Keratinocyte (primary cell): ENCODE results near the gene POU6F1.

ENCODE experiments used
- EZH2 ChIP-seq: IDR thresholded peaks from one replicate; pipeline ENCODE4 v1.6.1; 2012; ENCODE audit warnings: inconsistent platforms, mild to moderate bottlenecking, low read length, moderate library complexity
- TF ChIP-seq, protein P1 (sequence below), 3 experiments: IDR thresholded peaks in 1 of 3; conservative IDR thresholded peaks in 1 of 3; optimal IDR thresholded peaks in 1 of 3; 2 replicates in 2 of 3; 3 replicates in 1 of 3; pipeline versions ENCODE3 to v1.5.1; 2011; ENCODE audit warnings: low read length in 3 of 3, mild to moderate bottlenecking in 3 of 3, moderate library complexity in 2 of 3, control low read depth in 1 of 3, inconsistent platforms in 1 of 3; ENCODE audit not compliant: insufficient read depth in 2 of 3; ENCODE audit errors: extremely low read depth in 1 of 3

DNA sequence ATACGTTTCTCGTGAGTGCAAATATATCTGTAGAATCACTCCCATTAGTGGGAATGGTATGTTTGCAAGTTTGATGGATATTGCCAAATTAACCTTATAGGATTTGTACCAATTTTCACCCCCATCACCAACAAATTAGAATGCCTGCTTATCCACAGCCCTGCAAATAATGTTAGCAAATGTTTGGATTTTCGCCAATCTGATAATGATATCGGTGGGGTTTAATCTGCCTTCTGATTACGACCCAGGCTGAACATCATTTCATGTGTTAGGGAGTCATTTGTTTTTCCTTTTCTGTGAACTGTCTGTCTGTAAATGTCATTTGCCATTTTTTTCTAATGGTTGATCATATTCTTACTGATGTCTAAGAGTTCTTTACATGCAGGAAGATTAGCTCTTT, 16.7 kb upstream of the POU6F1 start:
- TF ChIP-seq, protein P1, sequence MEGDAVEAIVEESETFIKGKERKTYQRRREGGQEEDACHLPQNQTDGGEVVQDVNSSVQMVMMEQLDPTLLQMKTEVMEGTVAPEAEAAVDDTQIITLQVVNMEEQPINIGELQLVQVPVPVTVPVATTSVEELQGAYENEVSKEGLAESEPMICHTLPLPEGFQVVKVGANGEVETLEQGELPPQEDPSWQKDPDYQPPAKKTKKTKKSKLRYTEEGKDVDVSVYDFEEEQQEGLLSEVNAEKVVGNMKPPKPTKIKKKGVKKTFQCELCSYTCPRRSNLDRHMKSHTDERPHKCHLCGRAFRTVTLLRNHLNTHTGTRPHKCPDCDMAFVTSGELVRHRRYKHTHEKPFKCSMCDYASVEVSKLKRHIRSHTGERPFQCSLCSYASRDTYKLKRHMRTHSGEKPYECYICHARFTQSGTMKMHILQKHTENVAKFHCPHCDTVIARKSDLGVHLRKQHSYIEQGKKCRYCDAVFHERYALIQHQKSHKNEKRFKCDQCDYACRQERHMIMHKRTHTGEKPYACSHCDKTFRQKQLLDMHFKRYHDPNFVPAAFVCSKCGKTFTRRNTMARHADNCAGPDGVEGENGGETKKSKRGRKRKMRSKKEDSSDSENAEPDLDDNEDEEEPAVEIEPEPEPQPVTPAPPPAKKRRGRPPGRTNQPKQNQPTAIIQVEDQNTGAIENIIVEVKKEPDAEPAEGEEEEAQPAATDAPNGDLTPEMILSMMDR (optimal IDR thresholded peaks at IDR 0.05 in 1 of 3, IDR thresholded peaks at IDR 0.05 in 1 of 3, conservative IDR thresholded peaks at IDR 0.05 in 1 of 3; ENCODE audit: extremely low read depth in 1 of 3, insufficient read depth in 2 of 3, low read length in 3 of 3): no peak
- no peak for TF ChIP-seq EZH2
